ENCODE measurements around the gene OLFML2B.
"Not testable (repeated sequence)": the region's sequence is repeated elsewhere in the genome, so short reads cannot be mapped to it uniquely, and the experiment has no call there.

OLFML2B gene

GRCh38 chr1:162033428-162033827, 9.8 kb upstream of the OLFML2B start:
- no peak for DNase-seq

GRCh38 chr1:162030759-162031280, 7.2 kb upstream of the OLFML2B start:
- no peak for DNase-seq

GRCh38 chr1:162029157-162029556, 5.5 kb upstream of the OLFML2B start:
- no peak for DNase-seq

- no peak for DNase-seq
These were observed 5.1 kb upstream of the OLFML2B start for GRCh38 chr1:162028726-162029125.

- DNase-seq = peak; percentile 27
These were observed 3.2 kb upstream of the OLFML2B start for GRCh38 chr1:162026881-162027280.

- DNase-seq = no peak
These were observed 1.9 kb upstream of the OLFML2B start for GRCh38 chr1:162025541-162025940.

GRCh38 chr1:162023181-162023546, 505 bp downstream of the OLFML2B start:
- no peak for DNase-seq

- no peak for DNase-seq
These were observed 1.0 kb downstream of the OLFML2B start for GRCh38 chr1:162022626-162023025.

- DNase-seq = no peak
These were observed 2.5 kb downstream of the OLFML2B start for GRCh38 chr1:162021124-162021523.

- DNase-seq = no peak
These were observed 3.5 kb downstream of the OLFML2B start for GRCh38 chr1:162020150-162020549.

GRCh38 chr1:162019446-162019845, 4.2 kb downstream of the OLFML2B start:
- DNase-seq = no peak

GRCh38 chr1:162019006-162019405, 4.7 kb downstream of the OLFML2B start:
- DNase-seq = peak; percentile 84

- DNase-seq = no peak
These were observed 5.3 kb downstream of the OLFML2B start for GRCh38 chr1:162018418-162018817.

- DNase-seq = not testable (repeated sequence)
These were observed 5.9 kb downstream of the OLFML2B start for GRCh38 chr1:162017791-162018190.

- DNase-seq = no peak
These were observed 7.0 kb downstream of the OLFML2B start for GRCh38 chr1:162016631-162017030.

- no peak for DNase-seq
These were observed 8.5 kb downstream of the OLFML2B start for GRCh38 chr1:162015196-162015595.

- DNase-seq = no peak
These were observed 9.5 kb downstream of the OLFML2B start for GRCh38 chr1:162014202-162014601.

- no peak for DNase-seq
These were observed 10.4 kb downstream of the OLFML2B start for GRCh38 chr1:162013289-162013688.

GRCh38 chr1:162011337-162012012, 12.2 kb downstream of the OLFML2B start:
- no peak for DNase-seq

GRCh38 chr1:162010175-162010506, 13.5 kb downstream of the OLFML2B start:
- DNase-seq = no peak

GRCh38 chr1:162009501-162010174, 14.0 kb downstream of the OLFML2B start:
- DNase-seq = no peak

- DNase-seq = no peak
These were observed 14.9 kb downstream of the OLFML2B start for GRCh38 chr1:162008799-162009198.

GRCh38 chr1:162007466-162007865, 16.2 kb downstream of the OLFML2B start:
- DNase-seq = no peak

- DNase-seq = no peak
These were observed 17.6 kb downstream of the OLFML2B start for GRCh38 chr1:162006081-162006480.

Measured in fibroblast of skin of right quadriceps (primary cell).